NCI-H2196 (cell line): Measurements from ENCODE around the gene COG4.

Source experiments
- DNase-seq: peaks from one replicate; lab custom pipeline; 2025; ENCODE audit not compliant: unreplicated experiment; lab: John Stamatoyannopoulos, UW

Gene COG4

DNA sequence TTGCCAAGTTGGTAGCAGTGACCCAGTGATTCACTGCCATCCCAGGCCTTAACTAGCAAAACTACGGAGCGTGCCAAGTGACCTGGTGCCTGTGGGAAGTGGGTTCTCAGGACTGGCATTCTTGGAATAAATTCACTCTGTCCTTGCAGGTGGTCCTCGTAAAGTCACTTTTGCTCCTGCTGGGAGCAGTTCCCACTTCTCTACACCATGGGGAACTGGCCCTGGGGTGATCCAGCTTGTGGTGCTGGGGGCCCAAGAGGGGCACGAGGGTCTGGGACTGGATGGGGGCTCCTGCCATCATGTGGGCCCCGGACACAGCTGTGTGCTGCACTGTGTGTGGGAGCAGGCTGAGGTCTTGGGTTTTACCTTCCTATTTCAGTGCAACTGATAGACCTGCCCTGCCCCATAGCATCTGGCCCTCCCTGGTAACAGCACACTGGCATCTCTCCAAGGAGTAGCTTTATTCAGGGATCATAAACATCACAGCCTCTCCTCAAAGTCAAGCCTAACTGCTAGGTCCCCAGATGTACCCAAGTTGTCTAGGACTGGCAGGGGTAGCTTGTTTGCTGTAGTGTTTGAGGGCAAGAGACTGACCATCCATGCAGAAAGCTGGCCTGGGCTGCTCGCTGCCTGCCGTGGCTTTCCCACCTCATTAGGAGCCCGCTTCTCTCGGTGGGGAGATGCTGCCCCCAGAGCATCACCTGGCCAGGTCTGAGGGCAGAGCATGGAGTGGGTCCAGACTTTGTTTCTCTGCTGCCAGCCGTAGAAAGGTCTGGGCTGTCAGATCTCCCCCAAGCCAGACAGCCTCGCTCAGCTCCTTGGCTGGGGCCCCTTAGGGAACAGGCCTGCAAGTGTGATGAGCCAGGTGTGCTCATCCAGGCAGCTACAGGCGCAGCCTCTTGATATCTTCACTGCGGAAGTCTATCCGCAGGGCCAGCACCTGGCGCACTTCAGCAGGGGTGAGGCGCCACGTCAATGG, 42.9 kb downstream of the COG4 start:
- DNase-seq = no peak

GRCh38 chr16:70478912-70479341, 44.4 kb downstream of the COG4 start:
- no peak for DNase-seq

- no peak for DNase-seq
Observed at GRCh38 chr16:70478169-70478568, 45.2 kb downstream of the COG4 start.

DNA sequence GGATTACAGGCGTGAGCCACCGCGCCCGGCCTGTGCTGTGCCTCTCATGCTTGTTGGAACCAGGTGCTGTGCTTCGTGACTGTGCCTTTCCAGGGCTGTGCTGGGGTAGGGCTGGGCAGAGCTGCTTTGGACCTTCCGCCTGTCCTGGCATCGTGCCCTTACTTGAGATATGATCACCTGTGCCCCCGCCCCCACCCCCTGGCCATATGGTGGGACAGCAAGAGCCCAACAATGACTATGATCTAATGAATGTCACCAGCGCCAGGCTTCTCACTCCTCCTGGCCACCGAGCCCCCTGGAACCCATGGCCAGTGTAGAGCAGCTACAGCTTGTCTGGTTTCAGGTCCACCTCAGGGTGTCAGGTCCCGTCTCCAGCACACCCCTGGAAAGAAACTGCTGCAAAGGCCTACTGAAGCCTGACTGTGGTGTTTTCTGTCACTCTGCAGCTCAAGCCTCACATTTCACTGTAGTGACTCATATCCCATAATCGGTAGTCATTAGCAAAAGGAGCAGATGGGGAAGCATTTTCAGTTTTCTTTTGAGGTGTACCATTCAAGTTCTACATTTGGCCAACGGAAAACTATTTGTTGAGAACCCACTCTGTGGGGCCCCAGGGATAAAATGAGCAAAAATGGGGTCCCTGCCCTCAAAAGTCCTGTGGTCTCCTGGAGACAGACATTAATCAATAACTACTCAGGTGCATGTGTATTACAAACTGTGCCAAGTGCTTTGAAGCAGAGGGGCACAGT, 46.9 kb downstream of the COG4 start:
- no peak for DNase-seq

DNA sequence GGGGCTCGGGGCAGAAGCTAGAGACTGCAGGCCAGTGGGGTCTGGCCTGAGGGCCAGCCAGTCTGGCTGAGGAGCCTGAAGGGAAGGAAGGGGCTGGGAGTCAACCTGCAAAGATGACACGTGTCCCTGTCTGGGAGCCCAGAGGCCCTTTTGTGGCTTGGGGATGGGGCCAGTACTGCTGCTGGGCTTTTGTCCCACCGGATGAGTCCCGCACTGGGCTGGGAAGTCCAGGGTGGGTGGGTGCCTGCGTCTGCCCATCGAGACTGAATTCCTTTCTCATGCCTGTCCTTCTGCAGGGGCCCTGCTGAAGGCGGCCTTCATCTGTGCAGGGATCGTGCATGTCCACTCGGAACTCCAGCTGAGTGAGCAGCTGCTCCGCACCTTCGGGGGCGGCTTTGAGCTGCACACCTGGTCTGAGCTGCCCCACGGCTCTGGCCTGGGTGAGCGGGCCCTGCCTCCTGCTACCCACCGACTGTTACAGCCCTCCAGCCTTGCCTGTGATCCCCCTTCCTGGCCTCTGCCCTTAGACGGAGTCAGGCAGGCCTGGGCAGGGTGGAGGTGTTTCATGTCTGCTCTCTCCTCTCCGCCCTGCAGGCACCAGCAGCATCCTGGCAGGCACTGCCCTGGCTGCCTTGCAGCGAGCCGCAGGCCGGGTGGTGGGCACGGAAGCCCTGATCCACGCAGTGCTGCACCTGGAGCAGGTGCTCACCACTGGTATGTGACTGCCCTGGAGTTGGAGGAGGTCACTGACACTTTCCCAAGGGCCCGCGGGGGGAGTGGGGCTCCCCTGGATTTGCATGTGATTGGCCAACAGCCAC, 48.1 kb downstream of the COG4 start:
- DNase-seq = no peak

DNA sequence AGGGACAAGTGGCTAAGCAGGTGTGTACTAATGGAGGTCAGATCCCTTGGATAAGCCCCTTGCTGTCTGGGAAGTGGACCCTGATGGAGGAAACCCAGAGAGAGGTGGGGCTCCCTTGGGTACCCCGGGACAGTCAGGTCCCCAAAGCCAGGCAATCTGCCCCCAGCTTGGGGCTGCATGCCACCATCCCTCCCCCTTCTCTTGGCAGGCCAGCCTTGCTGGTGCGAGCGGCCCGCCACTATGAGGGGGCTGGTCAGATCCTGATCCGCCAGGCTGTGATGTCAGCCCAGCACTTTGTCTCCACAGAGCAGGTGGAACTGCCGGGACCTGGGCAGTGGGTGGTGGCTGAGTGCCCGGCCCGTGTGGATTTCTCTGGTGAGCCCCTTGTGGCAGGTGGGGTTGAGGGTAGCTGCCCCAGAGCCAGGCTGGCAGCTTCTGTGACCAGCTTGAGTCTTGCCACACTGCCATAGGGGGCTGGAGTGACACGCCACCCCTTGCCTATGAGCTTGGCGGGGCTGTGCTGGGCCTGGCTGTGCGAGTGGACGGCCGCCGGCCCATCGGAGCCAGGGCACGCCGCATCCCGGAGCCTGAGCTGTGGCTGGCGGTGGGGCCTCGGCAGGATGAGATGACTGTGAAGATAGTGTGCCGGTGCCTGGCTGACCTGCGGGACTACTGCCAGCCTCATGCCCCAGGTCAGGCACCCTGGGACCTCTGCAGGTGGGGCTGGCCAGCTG, 48.9 kb downstream of the COG4 start:
- no peak for DNase-seq

DNA sequence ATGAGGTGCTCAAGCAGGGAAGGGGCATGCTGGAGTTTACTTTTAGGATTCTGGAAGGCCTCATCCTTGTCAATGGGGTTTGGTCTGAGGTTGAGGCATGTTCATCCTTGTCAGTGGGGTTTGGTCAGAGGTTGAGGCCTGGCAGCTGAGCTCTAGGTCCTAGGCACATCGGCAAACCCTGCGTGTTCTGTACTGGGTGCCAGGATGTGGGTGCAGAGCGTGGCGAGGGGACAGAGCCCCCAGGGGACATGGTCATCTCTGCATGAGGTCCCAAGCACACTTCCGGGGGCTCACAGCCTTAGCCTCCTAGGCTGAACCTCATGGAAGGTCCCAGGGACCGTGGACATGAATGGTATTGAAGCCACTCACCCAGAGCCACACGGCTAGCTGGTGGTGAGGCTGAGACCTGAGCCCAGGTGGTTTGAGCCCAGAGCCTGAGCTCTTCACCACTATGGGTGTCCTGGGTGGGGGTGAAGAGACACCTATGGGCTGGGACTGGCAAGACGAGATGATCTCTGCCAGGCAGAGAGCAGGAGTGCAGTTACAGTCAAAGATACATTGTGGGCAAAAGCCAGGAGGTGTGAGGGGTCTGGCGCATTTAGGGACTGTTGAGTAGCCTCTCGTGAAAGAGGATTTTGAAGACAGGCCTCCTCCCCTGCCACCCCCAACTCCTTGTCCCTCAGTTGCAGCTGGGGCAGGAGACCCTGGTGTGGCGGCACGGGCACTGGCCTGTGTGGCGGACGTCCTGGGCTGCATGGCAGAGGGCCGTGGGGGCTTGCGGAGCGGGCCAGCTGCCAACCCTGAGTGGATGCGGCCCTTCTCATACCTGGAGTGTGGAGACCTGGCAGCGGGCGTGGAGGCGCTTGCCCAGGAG, 49.7 kb downstream of the COG4 start:
- no peak for DNase-seq

DNA sequence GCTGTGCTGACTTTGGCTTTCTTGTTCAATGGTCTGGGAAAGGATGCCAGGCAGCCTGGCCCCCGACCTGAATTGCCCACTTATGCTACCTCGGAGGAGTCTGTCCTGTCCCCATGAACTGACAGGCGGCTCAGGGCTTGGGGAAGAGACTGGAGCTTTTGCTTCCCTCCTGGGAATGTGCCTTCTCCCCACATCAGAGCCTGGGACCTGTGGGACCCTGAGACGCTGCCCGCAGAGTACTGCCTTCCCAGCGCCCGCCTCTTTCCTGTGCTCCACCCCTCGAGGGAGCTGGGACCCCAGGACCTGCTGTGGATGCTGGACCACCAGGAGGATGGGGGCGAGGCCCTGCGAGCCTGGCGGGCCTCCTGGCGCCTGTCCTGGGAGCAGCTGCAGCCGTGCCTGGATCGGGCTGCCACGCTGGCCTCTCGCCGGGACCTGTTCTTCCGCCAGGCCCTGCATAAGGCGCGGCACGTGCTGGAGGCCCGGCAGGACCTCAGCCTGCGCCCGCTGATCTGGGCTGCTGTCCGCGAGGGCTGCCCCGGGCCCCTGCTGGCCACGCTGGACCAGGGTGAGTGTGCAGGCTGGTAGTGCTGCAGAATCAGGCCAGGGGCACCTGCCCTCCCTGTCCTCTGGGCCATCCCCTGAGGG, 50.4 kb downstream of the COG4 start:
- DNase-seq = no peak

GRCh38 chr16:70470927-70471341, 52.4 kb downstream of the COG4 start:
- no peak for DNase-seq

DNA sequence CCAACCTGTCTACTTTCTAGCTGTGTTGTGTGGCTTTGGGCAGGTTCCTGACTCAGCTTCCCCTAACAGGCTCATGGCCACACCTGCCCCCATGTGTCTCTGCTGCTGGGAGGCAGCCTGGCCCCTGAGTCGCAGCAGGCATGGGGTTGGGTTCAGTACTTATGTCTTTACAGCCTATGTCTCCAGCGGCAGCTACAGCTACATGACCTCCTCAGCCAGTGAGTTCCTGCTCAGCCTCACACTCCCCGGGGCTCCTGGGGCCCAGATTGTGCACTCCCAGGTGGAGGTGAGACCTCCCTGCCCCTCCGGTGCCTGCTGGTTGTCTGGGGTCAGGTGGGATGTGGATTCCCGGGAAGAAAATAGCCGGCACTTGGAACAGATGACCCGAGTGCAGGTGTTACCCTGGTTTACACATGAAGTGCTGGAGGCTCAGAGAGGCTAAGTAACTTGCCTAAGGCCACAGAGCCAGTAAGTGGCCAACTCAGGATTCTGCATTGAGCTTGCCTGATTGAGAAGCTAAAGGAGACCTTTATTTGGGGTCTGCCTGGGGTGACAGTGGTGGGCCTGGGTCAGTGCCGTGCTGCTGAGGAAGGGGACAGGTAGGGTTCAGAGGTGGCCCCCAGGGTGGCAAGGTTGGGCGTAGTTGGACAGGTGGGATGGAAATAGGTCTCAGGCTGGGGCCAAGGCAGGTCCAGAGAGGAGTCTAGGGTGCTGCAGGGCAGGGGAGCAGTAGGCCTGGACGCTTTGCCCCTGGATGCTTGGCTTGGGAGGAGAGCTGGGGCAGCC, 53.0 kb downstream of the COG4 start:
- DNase-seq = no peak

- no peak for DNase-seq
Observed at GRCh38 chr16:70468776-70469525, 54.4 kb downstream of the COG4 start.

GRCh38 chr16:70467608-70468007, 55.7 kb downstream of the COG4 start:
- no peak for DNase-seq

DNA sequence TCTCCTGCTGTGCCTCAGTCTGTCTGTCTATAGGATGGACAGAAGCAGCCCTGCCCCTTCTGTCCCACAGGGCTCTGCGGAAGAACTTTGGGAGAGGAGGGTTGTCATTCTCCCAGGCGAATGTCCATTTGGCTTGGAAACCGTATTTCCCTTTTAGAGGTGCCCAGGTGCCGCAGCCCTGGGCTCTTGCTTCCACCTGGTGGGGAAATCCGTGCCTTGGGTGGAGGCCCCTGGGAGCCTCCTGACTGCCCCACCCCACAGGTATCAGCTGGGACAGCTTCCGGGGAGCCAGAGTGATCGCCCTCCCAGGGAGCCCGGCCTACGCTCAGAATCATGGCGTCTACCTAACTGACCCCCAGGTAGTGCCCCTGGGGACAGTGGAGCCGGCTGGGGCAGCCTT, 56.2 kb downstream of the COG4 start:
- no peak for DNase-seq

DNA sequence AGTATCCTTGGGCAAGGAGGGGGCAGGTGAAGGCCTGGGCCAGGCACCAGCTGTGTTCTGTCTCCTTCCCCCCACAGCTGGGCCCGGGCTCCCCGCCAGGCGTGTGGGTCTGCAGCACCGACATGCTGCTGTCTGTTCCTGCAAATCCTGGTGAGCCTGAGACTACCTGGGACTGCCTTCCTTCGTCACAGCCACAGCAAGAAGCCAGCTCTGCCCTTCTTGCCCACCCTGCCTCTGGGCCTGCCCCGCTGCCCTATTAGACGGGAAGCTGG, 56.6 kb downstream of the COG4 start:
- no peak for DNase-seq

GRCh38 chr16:70465999-70466804, 57.2 kb downstream of the COG4 start:
- no peak for DNase-seq

GRCh38 chr16:70463235-70463634, 60.1 kb downstream of the COG4 start:
- DNase-seq = no peak

- no peak for DNase-seq
Observed at GRCh38 chr16:70460737-70461261, 62.6 kb downstream of the COG4 start.
